GM18861 (cell line): Measurements from ENCODE around the gene C9.
"Not testable (repeated sequence)": the region's sequence is repeated elsewhere in the genome, so short reads cannot be mapped to it uniquely, and the experiment has no call there.

Experiments used
- ATAC-seq: cut with Tn5 transposase; IDR thresholded peaks from one replicate; pipeline ENCODE4 v1.9.1; 2021; ENCODE audit not compliant: unreplicated experiment

C9 gene

DNA sequence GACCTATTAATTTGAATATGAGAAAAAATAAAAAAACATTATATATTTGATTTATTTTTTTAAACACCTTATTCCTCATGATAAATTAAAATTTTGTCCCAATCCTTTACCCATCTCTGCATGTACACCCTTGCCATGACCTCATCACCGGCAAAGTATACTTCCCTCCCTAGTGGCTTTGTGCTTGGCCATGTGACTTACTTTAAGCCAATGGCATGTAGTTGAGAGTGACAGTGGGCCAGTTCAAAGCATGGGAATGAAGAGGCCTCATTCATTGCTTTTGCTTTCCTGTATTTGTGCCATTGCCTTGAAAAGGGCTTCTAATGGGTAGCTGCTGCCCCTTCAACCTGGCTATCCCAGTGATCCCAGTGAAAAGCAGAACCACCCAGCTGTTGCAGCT lies 31.2 kb downstream of the C9 start:
- ATAC-seq: no peak

DNA sequence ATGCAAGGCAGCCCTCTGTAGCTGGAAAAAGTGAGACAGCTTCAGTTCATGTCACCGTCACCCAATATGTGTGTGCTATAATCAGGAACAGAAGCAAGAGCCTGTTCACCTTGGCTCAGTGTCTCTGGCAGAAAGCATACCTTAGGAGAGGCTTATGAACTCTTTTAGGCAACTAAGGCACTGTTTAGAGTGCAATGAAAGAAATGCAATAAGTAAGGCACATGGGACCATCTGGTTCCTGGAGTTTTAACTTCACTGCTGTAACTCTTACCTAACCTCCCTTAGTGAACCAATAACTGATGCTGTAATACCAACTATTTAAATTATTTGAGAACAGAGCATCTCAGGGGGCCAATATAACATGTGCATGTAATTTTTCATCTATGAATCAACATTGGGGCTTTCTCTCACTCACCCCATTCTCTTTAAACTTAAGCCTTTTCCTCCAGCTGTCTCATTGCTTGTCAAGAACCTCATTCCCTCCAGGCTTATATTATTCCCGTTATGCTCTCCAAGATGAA lies 32.4 kb downstream of the C9 start:
- ATAC-seq: no peak

DNA sequence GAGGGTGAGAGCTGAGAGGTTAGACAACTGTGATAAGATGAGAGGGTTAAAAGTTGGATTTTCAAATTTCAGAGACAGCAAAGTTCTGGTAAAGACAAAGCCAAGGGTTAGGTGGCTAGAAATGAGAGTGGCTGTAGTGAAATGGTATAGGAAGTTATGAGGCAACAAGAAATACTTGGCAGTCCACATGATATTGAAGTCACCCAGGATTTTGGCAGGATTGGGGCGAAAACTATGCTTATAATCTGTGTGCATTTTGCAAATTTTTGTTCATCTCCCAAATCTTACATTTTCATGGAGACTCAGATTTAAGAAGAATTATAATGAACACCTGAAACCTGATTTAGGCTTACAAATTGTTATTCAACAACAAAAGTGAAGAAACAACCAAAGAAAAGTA lies 35.6 kb downstream of the C9 start:
- ATAC-seq: no peak

DNA sequence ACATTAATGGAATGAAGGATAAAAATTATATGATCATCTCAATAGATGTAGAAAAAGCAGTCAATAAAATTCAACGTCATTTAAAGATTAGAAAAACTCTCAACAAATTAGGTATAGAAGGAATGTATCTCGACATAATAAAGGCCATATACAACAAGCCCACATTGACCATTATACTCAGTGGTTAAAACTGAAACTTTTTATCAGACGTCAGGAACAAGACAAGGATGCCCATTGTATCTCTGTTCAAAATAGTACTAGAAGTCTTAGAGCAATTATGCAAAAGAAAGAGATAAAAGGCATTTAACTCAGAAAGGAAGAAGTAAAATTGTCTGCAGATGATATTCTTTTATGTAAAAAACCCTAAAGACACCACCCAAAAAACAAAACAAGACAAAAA lies 40.8 kb downstream of the C9 start:
- no peak for ATAC-seq

- ATAC-seq: no peak
These were observed 44.9 kb downstream of the C9 start for GRCh38 chr5:39319395-39319794.

GRCh38 chr5:39316464-39316863 lies 47.8 kb downstream of the C9 start:
- ATAC-seq: not testable (repeated sequence)

GRCh38 chr5:39315995-39316394 lies 48.3 kb downstream of the C9 start:
- ATAC-seq: no peak

DNA sequence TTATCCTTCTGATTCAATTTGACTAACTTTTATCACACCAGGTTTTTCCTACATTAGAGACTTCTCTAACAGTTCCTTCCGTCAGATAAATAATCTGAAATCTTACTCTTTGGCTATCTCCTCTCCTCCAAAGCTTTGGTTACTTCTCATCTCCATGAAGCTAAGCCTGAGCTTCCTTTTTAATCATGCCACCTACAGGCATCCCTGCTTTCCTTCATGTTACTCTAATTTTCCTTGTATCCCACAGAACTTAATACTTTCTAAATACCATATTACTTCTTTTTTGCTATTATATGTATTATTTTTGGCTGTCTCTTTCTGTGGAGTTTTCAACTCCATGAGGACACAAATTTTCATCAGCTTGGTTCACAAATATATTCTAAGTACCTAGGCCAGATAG lies 49.7 kb downstream of the C9 start:
- ATAC-seq: no peak

DNA sequence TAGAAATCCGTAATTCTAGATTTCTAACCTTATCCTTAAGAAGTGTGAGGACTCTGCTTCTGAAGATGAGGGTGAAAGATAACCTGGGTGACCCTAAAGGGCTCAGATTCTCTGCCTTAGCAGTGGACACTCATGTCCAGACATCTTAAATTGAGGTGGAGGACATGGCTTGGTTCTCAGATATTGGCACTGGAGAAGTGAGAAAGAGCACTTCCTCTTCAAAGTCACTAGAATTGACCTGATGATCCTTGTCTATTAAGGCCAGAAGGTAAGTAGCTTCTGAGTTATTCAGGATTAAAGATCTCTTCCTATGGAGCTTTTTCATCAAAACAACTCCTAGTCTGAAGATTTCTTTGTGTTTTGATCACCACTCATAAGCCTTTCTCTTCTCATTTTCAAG lies 54.8 kb downstream of the C9 start:
- ATAC-seq: no peak

DNA sequence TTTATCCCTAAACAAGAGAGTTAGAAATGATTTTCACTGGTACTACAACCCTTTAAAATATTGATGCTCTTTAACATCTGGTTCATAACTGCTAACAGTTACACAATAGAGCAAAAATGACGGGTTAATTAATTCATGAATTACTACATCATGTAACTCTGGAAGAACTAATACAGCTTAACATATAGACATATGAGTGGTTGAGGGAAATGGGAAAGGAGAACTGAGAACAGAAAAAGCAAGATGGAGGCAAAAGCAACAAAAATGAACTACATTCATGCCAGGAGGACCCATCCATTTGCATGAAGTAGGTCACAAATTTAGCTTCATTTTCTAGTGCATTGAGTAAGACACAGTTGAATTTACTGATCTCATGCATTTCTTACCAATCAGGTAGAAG lies 61.8 kb downstream of the C9 start:
- ATAC-seq: no peak

- no peak for ATAC-seq
These were observed 62.9 kb downstream of the C9 start for GRCh38 chr5:39301406-39301805.

- ATAC-seq: no peak
These were observed 64.3 kb downstream of the C9 start for GRCh38 chr5:39299962-39300361.

DNA sequence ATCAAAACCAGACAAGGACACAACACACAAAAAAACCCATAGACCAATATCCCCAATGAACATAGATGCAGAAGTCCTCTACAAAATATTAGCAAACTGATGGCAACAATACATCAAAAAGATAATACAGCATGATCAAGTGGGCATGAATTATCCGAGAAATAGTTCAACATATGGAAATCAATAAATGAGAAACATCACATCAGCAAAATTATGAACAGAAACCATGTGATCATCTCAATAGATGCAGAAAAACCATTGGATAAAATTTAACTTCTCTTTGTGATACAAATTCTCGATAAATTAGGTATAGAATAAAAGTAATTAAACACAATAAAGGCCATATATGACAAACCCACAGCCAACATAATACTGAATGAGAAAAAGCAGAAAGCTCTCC lies 69.6 kb downstream of the C9 start:
- ATAC-seq: no peak

DNA sequence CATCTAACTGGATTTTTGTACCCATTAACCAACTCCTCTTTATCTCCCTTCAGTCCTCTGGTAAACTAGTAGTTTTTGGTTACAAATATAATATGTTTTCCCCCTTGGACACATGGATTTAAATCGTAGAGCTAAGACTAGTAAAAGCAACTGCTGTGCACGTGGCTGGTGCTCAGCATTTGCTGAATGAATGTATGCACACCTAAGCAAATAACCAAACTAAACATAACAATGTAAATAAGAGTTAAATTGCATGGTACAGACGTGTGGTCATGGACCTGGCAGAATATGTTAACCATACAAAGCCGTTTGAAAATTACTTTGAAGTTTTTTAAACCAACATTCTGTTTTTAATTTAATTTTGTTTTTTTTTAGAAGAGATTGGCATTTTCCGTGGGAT lies 79.7 kb downstream of the C9 start:
- no peak for ATAC-seq

GRCh38 chr5:39283231-39283818 lies 81.0 kb downstream of the C9 start:
- ATAC-seq: peak; percentile 82

DNA sequence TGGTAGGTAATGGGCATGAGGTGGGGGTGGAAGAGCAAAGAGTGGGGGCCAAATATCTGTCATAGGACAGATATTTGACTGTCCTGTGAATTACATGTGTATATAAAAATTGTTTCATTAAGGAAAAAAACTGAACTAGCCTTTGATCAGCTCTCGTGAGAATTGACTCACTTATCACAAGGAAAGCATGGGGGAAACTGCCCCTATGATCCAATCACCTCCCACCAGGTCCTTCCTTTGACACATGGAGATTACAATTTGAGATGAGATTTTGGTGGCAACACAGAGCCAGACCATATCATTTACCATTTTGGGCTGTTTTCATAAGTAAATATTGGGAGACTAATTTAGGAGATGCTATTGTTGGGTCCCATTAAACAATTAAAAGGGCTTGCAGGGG lies 81.7 kb downstream of the C9 start:
- no peak for ATAC-seq

GRCh38 chr5:39275865-39276264 lies 88.4 kb downstream of the C9 start:
- ATAC-seq: not testable (repeated sequence)

DNA sequence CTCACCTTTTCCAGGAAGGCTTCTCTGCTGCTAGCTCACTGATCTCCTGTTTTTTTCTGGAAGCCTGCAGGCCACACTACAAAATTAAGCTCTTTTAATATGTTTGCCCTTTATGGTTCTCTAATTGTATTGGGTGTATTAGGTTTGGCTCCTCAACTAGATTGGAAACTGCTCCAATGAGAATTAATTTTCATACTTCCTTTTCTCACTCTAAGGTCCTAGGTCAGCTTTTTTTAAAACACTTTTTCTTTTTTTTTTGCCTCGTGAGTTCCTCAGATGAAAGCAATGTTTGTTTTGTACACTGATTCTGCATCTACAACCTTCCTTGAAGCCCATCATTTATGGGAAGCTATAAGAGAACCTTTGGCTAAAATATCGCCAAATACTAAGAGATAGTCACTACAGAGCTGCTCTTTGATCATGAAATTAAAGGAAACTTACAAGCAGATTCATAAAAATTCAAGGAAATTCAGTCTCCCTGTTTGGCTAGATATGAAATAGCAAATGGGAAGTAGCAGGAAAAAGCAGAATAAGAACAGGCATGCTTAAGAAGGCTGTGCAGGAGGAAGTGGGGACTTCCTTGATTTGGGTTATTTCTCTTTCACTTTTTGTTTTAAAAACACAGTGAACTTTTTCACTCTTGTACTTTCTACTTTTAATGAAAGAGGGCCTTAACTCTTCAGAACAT lies 89.8 kb downstream of the C9 start:
- peak; percentile 90 for ATAC-seq

DNA sequence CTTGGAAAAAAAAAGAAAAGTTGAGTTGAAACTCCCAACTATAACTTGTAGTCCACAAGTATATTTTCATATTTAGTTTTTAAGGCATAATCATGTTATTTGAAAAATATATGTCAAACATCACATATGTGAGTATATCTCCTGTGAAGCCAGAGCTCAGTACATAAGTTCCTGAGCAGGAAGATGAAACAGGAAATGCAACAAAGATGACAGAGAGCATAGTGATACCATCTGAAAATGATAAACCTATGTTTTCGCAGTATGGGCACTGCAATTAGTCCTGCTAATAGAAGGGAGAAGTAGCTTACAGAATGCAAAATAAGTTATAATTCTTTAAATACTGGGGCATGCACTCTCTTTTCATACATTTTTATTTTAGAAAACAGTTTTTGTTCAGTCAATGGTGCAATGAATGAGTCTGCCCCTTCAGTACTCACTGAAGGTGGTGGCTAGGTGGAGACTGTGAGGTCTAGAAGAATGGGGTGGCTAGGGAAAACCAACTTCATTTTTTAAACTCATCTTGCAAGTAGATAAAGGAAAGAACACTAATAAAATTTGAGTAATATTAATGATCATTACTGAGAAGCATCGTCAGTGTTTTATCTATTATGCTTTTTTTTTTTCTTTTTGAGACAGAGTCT lies 90.9 kb downstream of the C9 start:
- no peak for ATAC-seq

- not testable (repeated sequence) for ATAC-seq
These were observed 91.4 kb downstream of the C9 start for GRCh38 chr5:39272869-39273231.

GRCh38 chr5:39270225-39270848 lies 94.0 kb downstream of the C9 start:
- peak; percentile 57 for ATAC-seq

- no peak for ATAC-seq
These were observed 97.1 kb downstream of the C9 start for GRCh38 chr5:39267186-39267585.
